Astrocyte of the hippocampus (primary cell): ENCODE data around the gene MCC.

Source experiments
- DNase-seq: peaks from one replicate; pipeline ENCODE4 v3.0.0; 2011; ENCODE audit warnings: low read depth, low spot score

Gene MCC

DNA sequence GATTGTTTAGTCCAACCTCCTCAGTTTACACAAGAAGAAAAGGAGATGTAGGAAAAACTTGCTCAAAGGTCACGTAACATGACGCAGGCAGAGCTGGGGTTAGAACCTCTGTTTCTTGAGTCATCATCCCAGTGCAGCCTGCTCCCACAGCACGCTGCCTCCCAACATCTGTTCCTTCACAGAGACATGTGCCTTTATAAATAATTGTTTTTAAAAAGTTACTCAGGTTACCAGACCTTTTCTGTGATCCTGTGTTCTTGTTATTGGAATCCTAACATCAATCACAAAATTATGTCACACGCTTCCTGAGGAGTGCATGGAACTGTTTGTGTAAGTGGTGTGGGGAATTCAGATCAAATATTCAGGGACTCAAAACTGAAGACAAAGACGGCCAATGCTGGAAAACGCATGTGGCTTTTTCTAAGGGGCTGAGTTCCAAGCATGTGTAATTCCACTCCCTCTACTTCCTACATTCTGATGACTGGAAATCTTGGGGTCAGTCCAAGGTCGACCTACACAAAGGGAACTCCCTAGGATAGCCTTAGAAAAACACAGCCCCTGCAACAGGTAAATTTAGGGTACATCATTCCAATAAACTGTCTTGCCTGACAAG, 237.8 kb downstream of the MCC start:
- peak; percentile 84 for DNase-seq

DNA sequence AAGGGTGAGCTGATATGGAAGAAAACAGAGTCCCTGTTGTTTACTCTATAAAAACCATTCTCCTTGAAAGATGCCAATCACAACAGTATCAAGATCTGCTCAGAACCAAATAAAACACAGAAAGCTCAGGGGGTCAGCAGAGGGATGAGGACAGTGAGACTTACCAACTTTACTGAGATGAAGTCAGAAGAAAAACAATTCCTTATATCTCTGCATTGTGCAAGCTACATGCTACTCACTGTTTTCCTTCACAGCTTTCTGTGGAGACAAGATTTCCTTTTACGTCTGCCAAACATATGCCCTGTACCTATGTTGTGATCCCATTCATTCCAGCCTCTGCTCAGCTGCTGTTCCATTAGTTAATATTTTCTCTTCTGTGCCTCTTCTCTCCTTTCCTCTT, 239.0 kb downstream of the MCC start:
- no peak for DNase-seq

DNA sequence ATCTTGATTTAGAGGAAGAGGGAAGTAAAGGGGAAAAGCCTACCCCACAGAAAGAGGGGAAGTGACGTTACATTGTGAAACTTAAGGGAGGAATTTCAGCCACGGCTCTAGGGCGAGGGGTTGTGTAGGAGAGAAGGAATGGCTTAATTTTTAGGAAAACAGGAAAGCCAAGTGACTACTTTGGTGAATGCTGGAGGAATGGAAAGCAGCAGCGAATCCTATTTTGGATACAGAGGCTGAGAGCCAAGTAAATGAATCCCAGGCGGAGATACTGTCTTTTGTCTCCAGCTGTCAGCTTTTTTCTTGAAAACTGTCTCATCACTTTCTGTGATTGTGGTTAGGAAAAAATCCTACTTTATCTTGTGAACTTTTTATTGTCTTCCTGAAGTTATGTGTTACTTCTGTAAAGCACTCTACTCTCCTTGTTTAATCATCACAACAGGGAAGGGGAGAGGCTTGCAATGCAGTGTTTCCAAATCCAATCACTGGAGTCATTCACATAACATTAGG, 241.8 kb downstream of the MCC start:
- DNase-seq = no peak

DNA sequence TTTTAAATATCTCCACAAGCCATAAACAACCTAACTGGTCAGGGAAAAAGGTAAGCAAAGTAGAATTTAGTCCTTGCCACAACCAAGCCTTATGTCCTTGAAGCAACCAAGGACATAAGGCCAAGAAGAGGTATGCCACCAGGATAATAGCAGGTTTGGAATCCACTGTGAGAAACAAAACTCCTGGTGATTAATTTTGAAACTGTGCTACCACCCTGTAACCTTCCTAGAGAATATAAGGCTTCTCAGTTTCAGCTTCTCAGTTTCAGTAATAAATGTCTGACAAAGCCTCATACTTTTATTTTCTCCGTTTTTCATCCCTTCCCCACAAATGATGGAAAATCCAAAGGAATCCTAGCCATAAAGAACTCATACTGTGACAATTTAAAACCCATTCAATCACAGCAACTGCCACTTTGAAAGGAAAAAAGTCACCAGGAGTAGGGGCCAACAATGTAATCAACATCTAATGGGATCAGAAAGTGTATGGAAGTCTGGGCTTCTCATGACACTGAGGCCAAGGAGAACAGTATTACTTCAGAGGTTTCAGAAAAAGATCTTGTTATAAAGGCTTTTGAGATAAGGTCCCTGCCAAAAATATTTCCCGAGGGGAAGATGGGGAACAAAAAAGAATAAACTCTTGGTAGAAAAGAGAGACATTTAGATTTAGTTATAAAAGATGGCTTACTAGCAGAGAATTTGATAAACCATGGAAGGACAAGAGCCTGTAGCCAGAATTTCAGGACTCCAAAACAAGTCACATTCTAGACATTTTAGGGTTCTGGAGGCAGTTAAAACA, 242.6 kb downstream of the MCC start:
- DNase-seq = no peak

DNA sequence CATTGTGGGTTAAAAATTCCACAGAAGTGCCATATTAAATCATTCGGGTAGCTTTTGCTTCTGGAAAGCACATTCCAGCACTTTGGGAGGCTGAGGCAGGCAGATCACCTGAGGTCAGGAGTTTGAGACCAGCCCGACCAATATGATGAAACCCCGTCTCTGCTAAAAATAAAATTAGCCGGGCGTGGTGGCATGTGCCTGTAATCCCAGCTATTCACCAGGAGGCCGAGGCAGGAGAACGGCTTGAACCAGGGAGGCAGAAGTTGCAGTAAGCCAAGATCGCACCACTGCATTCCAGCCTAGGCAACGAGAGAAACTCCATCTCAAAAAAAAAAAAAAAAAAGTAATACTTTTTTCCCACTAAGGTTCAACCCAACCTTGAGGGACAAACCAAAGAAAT, 243.3 kb downstream of the MCC start:
- no peak for DNase-seq

DNA sequence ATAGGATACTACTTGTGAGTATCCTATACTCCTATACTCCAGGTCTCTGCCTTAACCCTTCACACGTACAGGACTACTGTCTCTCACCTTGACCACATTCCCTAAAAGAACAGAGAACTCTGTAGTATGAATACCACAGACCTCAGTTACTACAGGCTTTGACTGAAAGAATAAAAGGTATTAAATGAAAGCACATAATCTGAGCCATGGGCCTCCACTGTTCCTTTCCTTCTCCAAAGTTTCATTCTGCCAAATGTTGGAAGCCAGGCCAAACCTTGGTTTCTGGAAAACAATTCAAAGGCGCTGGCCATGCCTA, 244.9 kb downstream of the MCC start:
- no peak for DNase-seq

DNA sequence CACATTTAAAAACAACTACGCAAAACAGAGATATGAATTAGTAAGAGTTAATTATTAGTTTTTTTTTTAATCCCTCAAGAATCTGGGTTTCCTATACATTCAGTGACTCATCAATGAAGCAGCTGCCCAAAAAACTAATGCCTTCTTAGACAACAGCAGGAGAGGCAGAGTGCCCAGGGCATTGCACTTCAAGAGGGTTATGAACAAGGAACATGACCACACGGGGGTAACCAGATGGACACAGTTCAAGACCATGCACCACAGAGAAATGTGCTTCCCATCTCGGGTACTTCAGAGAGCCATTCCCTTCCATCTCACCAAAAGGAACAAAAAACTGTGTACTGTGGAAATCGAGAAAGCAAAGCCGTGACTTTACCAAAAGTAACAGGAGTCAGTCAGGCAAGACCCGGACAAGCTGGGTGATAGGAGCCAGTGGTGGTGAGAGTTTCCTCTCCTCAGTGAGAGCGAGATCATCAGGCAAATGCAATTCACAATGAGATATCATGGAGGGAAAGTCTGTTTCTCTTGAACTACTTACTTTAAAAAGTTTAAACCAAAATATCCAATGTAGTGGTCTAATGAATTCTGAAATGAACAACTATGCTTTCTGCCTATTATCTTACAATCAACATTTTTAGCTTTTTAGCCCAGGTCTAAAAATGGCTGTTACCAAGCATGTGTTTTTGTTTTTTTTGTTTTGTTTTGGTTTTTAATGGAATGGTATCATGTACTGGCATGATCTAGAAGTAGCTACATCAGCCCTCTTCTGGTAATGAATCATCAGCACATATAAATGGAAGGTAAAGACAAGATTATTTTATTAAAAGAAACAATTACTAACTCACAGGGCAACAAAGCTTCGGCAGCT, 245.5 kb downstream of the MCC start:
- DNase-seq = no peak

DNA sequence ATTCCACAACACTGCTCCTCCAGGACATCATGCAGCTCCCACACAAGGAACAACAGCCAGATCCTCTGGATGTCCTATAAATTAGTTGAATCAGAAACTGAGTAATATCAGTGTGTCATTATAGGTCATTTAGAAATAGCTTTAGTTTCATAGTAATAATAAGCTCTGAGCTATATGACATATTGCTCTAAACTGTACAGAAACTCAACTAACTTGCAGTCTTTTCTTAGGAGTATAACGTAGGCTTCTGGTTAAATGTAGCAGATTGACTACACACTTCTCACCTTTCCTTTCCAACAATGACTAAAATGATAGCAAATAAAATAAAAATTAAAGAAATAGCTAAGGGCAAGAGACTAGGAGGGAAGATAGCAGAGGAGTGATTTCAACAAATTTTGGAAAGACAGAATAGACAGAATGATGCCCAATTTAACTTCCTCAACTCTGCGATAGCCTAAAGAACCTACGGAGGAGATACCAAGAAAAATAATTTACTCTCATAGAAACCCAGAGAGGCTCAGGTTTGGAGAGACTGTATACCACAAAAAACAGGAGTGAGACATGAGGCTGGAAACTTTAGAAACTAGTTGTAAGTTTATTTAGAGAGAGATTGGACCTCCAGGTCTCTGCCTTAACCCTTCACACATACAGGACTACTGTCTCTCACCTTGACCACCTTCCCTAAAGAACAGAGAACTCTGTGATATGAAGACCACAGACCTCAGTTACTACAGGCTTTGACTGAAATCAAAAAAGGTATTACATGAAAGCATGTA, 247.1 kb downstream of the MCC start:
- no peak for DNase-seq

DNA sequence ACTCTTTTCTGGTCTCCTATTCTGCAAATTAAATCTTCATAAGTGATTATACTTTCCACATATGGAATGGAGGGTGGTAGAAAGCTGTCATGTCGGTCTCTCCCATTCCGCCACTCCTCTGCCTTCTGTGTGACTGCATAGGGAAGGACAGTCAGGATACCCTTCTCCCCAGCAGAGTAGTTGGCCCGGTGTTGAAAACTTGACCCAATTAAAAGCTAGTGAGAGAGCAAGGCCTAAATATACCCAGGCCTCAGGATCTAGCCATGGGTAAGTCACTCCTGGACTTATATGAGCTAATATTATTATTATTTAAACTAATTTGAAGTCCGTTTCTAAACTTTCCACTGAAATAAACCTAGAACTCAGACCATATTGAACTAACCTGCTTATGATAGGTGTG, 248.2 kb downstream of the MCC start:
- no peak for DNase-seq

DNA sequence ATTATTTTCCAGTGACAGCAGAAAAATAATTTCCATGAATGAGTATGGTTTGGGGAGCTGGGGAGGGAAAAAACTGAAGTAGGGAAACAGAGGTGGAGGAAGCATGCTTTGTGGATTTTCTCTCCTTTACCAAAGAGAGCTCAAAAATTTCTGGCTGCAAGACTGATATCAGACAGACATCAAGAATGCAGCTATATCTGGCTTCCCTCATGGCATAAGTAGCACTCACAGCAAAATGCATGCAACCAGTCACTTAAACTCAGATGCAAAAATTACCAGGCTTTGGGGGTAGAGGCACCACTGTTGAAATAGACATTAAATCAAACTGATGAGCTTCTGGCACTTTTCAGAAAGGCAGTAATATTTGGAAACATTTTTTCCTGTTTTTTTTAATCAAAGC, 250.4 kb downstream of the MCC start:
- no peak for DNase-seq

DNA sequence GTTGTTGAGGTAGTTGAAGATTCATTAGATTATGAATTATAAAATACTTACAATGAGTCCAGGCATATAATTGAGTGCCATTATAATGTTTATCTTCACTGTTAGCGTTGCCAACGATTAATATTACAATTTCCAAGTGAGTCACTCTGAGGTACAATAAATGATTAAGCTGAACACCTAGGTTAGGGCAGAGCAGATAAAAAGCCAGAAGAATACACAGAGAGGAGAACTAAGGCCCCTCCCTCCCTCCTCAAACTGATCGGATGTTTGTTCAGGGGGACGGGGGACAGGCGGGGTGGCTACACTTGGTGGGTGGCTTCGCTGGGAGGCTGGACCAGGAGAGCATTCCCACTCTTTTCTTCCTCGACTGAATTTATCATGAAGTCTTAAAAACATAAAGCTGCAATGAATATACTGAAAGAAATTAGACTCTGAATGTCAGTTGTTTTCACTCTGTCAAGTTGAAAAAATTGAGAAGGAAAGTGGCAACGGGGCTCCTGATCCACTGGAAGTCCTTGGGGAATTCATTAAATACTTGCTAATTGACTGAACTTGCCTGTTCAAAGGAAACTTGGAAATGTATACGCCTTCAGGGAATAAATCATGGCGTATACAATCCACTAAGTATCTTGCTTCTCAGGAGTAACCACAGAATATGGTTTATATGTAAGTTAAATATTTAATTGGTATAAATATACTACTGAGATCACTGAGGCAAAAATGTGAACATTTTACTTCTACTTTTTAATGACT, 251.5 kb downstream of the MCC start:
- no peak for DNase-seq

DNA sequence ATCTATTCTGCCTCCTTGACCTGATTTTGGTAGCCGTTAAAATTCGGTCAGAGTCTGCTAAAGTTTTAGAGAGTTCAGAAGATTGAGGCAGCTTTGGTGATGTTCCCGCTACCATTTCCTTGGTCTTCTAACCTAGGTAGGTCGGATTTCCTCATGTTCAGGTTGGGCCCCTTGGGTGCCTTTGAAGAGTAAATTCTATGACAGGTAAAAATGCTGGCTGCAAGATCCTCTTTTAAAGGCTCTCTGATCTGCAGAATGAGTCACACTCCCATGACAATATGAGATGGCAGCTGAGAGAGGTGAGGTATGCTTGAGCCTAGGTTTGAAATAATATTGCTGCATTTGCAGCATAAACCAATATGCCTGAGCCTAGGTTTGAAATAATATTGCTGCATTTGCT, 252.4 kb downstream of the MCC start:
- DNase-seq = no peak

DNA sequence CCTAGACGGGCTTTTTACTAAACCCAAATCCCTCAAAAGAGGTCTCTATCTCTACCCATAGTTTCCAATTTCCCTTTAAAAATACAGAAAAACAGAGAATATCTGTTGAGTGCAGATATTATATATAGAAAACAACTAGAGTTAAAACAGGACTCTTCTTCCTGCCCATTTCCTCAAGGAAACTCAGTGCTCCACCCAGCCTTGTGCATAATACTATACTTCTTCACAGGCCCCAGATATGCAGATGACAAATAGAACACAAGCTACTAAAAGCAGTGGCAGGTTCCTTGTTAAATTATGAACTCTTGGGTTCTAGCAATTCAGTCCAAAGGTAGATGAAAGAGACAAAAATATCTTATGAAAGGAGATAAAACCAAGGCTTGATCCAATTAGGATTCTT, 253.7 kb downstream of the MCC start:
- no peak for DNase-seq

DNA sequence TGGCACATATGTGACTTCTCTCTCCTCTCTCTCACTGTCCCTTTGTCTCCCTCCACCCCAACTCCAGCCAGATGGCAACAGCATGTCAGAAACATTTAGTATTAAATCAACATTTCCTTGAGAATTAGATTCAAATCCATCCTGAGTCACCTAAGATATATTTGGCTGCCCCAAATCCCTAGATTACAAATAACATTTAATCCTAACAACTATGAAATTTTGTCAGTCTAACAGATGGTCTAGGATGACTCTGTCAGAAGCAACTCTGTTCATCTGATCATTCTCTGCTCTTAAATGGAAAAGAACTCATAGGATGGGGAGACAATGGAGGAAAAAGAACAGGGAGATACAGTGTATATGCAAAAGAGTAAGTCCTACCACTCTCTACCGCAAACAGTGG, 254.6 kb downstream of the MCC start:
- no peak for DNase-seq

DNA sequence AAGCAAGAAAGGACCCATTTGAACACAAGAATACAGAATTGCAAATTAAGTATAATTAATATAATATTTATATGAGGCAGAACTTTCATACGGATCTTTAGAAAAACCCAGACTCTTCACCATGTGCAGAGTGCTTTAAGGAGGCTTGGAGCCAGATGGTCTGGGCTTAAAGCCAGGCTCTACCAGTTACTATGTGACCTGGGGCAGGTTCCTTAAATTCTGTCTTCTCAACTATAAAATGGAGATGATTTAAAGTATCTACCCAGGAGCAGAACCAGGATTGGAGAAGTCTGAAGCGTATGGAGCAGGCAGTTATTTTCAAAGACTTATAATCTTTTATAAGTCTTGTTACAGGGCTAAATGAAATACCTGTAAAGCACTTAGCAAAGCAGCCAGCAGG, 255.6 kb downstream of the MCC start:
- DNase-seq = peak; percentile 70

DNA sequence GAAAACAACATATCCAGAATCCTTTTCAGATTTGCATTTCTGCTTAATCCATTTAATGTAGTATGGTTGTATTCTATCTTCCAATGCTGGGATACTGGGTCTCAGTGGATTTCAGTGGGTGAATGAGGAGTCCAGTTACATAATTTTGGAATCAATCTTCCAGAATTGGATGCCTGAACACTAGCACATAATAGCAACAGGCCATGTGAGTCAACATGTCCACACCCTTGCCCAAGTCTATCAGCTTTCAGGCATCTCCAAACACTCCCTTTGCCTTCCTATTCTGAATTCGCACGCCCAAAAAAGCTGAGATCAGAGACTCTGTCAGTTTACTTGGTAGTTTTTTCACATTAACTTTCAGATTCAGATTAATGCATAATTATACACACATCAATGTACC, 256.0 kb downstream of the MCC start:
- DNase-seq = peak; percentile 39

DNA sequence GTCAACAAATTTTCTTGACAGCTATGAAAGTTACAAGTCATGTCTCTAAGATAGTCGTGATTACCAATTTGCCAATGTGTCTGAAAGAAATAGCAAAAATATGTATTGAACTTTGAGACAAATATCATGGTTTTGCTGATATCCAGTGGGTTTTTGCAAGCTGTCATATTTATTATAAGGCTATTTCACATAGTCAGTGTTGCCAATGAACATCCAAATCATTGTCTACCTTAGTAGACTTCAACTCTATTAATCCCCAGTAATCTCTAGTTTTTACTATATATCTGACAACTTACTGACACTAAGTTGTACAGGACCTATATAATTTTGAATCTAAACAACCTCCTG, 256.6 kb downstream of the MCC start:
- DNase-seq = no peak

DNA sequence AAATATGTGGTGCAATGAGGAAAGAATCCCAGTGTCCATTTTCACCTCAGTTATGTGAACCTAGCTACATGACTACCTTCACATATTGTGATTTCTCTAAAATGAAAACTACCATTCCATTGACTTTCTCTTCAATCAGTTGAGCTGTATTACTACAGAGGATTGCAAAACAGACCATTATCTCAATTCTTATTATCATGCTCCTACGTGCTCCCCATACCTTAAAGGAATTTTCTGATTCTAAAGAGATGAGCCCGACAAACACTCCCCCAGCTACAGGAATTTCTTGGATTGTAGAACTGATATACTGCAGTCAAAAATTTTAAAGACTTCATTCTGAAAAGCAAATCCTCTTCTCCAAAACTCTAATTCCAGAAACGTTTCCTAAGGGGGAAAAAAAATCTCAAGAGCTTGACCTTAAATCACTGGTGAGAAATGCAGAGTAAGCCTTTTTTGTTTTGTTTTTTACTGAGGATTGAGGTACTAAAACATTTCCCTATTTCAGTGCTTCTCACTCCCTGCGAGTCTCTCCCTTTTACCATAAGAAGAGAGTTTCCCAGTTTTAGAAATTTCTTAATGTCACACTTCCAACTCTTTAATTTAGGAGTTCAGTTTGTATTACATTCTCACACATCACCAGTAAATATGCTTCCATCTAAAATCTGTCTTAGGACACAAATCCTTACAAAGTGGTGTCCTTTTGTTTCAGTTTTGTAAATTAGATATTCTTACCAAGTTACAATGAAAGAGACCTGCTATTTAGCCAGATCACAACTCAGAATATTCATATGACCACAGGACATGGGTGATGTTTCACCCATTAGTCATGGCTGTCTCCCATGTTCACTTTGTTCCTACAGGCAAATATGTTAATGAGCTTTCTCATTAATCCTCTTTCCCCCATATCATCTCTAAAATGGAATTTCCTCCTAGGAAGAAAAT, 257.3 kb downstream of the MCC start:
- DNase-seq = peak; percentile 80

DNA sequence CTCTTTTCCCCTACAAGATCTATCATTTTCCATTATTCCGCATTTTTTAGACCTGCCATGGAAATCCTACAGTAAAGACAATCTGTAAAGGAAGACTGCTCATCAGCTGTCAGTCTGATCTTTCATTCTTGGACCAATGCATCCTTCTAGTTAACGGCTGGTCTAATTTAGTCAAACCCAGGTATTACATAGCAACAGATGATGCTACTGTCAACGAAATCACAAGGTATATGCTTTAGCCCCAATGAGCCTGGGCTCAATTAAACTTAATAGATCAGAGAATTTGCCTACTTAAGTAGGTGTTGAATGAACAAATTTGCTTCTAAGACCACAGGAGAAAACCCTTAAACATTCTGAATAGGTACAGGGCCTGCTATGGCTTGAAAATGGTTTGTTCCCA, 260.5 kb downstream of the MCC start:
- DNase-seq = no peak

DNA sequence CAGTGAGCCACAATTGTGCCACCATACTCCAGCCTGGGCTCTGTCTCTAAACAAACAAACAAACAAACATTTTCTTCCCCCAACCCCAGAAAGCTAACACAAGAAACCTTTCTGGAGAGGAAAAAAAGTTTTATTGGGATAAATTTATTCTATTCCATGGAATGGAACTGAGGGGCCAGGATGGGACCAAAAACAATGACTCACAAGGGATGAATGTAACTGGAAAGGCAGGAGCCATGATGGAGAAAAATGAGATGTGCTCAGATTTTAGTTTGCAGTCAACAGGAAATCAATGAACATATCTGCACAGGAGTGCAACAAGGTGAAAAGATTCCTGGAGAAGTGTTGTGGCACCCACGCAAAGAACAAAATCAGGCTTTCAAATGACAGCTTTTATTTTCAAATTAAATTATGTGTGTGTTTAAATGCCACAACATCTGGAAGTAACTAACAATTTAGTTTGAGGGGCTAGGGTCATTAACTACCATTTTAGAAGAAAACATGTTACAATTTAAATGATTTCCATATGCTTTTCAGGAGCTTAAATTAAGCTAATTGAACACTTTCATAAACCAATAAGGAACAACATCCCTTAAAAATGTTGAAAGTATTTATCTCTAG, 262.0 kb downstream of the MCC start:
- no peak for DNase-seq
